Osteoblast (primary cell): Measurements from ENCODE around the gene RFC3. TPM values are rescaled to one million over a fixed set of nuclear protein-coding genes. Genes with fewer than 3 reads are reported as not detected.

ENCODE experiments used
- DNase-seq: peaks from one replicate; pipeline ENCODE4 v3.0.0; 2011; ENCODE audit warnings: low spot score, mixed read lengths; ENCODE audit not compliant: insufficient read length; ENCODE audit errors: missing footprints
- H2AFZ ChIP-seq: 2 replicates; pipeline ENCODE4 v1.6.0; 2011; ENCODE audit warnings: mild to moderate bottlenecking, low read length
- H3K27ac ChIP-seq: 2 replicates; pipeline ENCODE4 v1.5.1; 2011; ENCODE audit warnings: mild to moderate bottlenecking, low read depth, low read length, moderate library complexity
- H3K27me3 ChIP-seq: 2 replicates; pipeline ENCODE4 v1.6.0; 2012; ENCODE audit warnings: mild to moderate bottlenecking, control low read depth, inconsistent platforms, low read length, moderate library complexity; ENCODE audit not compliant: insufficient read depth
- H3K36me3 ChIP-seq: 2 replicates; pipeline ENCODE4 v1.5.1; 2011; ENCODE audit warnings: mild to moderate bottlenecking, low read length, control low read depth, moderate library complexity; ENCODE audit not compliant: insufficient read depth
- H3K4me1 ChIP-seq: 2 replicates; pipeline ENCODE4 v1.5.1; 2011; ENCODE audit warnings: mild to moderate bottlenecking, low read length, control low read depth, moderate library complexity; ENCODE audit not compliant: insufficient read depth
- H3K4me2 ChIP-seq: 2 replicates; pipeline ENCODE4 v1.6.0; 2011; ENCODE audit warnings: mild to moderate bottlenecking, low read length; ENCODE audit not compliant: insufficient read depth
- H3K4me3 ChIP-seq: fragments of 200-600 bp; sonication (generic); 3 replicates; pipeline ENCODE4 v1.5.1; 2012; ENCODE audit warnings: mild to moderate bottlenecking, low read length, inconsistent platforms; ENCODE audit not compliant: insufficient read depth
- H3K79me2 ChIP-seq: 2 replicates; pipeline ENCODE4 v1.6.0; 2012; ENCODE audit warnings: mild to moderate bottlenecking, low read length, control low read depth, inconsistent platforms; ENCODE audit not compliant: insufficient read depth
- H3K9me3 ChIP-seq: 2 replicates; pipeline ENCODE4 v1.5.1; 2011; ENCODE audit warnings: low read depth, low read length, control low read depth
- H4K20me1 ChIP-seq: 2 replicates; pipeline ENCODE4 v1.6.0; 2012; ENCODE audit warnings: mild to moderate bottlenecking, low read length, control low read depth; ENCODE audit not compliant: insufficient read depth
- CTCF ChIP-seq: IDR thresholded peaks from 2 replicates; pipeline ENCODE4 v1.5.1; 2011; ENCODE audit warnings: mild to moderate bottlenecking, low read depth, low read length, moderate library complexity; ENCODE audit errors: extremely low read depth
- total RNA-seq: library from RNA; depleted of rRNA; stranded (reverse); fragments of >200 nt; gene quantifications from 2 replicates; pipeline ENCODE4 v1.2.3, GENCODE V29; 2012

The RFC3 gene
- total RNA-seq, 1 donor = 5.4 TPM

DNA sequence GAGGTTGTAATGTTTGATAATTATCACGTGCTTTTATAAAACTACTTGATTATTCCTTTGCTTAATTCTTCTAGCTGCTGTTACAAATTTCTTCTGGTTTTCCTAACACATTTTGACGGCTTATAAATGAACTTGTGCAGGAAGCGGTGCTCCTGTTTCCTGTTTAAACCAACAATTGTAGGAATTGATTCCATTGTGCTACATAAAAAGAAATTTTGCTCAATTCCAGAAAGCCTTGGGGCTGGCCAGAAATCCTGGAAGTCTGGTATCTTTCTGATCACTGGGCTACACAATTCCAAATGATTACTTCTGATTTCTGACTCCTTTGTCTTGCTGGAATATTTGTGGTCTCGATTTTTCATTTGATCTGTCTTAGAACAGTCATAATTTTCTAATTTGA, 14.9 kb downstream of the RFC3 start:
- Histone ChIP-seq H4K20me1 (no peaks in the 10 kb centered on the region), H3K79me2 (no peaks in the 10 kb centered on the region), H3K9me3 (no peaks in the 10 kb centered on the region), H3K27ac (no peak overlapping the region), H3K4me1 (no peaks in the 10 kb centered on the region), H2AFZ (no peak overlapping the region), H3K27me3 (no peaks in the 10 kb centered on the region), H3K4me2 (no peak overlapping the region), H3K36me3 (peaks cover 9% of the 10 kb centered on the region), H3K4me3 (no peak overlapping the region)
- DNase-seq = no peak
- TF ChIP-seq CTCF = no peak

DNA sequence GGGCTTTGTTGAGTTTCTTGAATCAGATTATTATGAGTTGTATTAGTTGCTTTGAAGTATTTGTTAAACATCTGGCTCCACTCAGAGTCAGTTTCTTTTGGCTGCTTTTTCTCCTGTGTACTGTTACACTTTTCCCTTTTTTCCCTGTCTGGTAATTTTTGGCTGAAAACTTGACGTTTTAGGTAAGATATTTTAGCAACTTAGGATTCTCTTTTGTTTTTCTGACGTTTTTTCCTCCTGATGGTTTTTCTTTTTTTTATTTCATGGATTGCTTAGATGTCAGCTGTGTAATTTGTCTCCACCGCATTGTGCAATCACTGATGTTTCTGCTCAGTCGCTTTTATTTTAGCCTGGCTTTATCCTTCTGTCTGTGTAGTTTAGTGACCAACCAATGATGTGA, 20.7 kb downstream of the RFC3 start:
- Histone ChIP-seq H3K27me3 (no peaks in the 10 kb centered on the region), H3K4me3 (no peak overlapping the region), H3K36me3 (peaks cover 6% of the 10 kb centered on the region), H4K20me1 (no peaks in the 10 kb centered on the region), H3K27ac (no peak overlapping the region), H3K4me2 (no peak overlapping the region), H3K4me1 (no peaks in the 10 kb centered on the region), H3K79me2 (no peaks in the 10 kb centered on the region), H3K9me3 (no peaks in the 10 kb centered on the region), H2AFZ (peak overlapping the region; percentile 26)
- TF ChIP-seq CTCF = no peak
- peak; percentile 62 for DNase-seq

DNA sequence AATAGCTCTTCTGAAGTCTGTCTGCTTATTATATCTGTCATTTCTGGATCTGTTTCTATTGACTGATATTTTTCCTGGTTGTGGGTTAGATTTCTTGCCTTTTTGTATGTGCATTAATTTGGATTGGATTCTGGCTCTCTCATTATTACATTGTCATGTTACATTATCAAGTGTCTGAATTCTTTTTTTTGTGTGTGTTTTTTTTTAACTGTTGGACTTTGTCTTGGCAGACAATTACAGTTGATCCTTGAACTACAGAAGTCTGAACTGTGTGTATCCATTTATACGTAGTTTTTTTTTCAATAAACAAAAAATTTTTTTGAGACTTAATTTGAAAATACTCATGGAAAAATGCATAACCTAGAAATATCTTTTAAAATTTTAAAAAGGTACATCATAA, 22.5 kb downstream of the RFC3 start:
- no peak overlapping the region for H3K4me2 ChIP-seq
- peaks cover 3% of the 10 kb centered on the region for H3K36me3 ChIP-seq
- DNase-seq = no peak
- H3K79me2 ChIP-seq = no peaks in the 10 kb centered on the region
- no peak for TF ChIP-seq CTCF
- H3K4me1 ChIP-seq = no peaks in the 10 kb centered on the region
- no peaks in the 10 kb centered on the region for H4K20me1 ChIP-seq
- H2AFZ ChIP-seq = no peak overlapping the region
- H3K27ac ChIP-seq = no peak overlapping the region
- no peaks in the 10 kb centered on the region for H3K27me3 ChIP-seq
- no peak overlapping the region for H3K4me3 ChIP-seq
- no peaks in the 10 kb centered on the region for H3K9me3 ChIP-seq

DNA sequence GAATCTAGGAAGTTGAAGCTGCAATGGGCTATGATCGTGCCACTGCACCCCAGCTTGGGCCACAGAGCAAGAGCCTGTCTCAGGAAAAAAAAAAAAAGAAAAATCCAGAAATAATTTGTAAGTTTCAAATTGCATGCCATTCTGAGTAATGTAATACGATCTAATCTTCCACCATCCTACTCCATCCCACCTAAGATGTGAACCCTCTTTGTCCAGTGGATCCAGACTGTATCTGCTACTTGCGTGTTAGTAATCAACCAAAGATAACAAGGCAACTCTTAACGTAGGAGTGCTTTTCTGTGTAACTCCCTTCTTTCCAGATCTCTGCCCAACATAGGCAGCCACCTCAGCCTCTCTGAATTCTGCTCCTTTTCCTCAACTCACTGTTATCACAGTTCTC, 24.3 kb downstream of the RFC3 start:
- no peak for TF ChIP-seq CTCF
- no peaks in the 10 kb centered on the region for H3K4me1 ChIP-seq
- no peaks in the 10 kb centered on the region for H3K27me3 ChIP-seq
- no peaks in the 10 kb centered on the region for H3K79me2 ChIP-seq
- H2AFZ ChIP-seq = peak overlapping the region; percentile 21
- no peak overlapping the region for H3K4me2 ChIP-seq
- no peaks in the 10 kb centered on the region for H3K9me3 ChIP-seq
- no peaks in the 10 kb centered on the region for H4K20me1 ChIP-seq
- no peaks in the 10 kb centered on the region for H3K36me3 ChIP-seq
- DNase-seq = no peak
- no peak overlapping the region for H3K4me3 ChIP-seq
- H3K27ac ChIP-seq = no peak overlapping the region
